Epidermal melanocyte (primary cell): ENCODE data around the gene DDHD1.

Experiments used
- DNase-seq: peaks from one replicate; pipeline ENCODE4 v3.0.0; 2011; ENCODE audit warnings: low spot score; ENCODE audit not compliant: insufficient read length

Gene DDHD1

DNA sequence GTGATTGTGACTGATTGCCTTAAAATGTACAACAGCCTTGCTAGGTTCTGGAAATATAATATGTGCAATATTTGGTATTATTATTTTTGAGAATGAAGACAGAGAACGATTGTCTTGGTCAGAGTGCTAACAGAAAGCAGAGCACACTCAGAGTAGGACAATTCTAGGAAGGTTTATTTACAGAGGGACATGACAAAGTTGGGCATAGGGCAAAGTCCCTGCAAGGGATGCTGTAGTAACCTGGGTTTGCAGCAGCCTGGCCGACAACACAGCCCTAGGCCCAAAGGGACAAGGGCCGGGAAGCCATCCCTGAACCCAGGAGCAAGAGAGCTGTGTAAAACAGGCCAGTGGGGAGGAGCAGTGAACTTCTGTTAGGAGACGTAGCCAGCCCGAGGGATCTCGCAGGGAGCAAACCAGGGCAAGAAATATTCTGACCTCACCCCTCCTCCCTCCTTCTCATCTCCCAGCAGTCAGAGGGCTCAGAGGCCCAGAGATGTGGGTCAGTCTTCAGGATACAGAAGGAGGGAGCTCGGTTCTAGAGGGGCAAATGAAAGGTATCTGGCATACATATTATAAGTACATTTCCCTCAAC is 151.2 kb downstream of the DDHD1 start:
- no peak for DNase-seq

DNA sequence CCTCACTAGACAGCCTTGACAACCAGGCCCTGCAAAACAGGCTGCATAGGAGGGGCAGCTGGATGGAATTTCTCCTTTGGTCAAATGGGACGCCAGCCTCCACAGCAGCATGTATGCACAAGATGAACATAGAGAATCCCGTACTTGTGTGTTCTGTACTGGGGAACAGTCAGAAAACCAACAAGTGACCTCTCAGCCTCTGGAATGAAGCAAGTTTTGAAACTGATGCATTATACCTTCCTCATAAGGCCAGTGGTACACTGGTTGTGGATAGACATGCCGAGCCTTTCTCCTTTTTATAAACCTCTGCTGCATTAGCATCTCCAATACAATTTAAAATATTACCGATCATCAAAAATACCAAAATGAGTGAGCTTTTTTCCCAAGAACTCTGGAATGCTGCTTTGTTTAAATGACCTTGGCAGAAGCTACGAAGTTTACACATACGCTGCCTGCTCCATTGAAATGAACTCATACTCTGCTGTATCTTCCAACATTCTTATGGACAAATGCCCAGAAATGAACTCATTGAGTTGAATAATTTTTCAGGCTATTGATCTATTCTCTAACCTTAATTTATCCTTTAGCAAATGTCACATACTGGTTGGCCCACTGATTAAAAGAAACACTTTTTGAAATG is 154.6 kb downstream of the DDHD1 start:
- DNase-seq = no peak

DNA sequence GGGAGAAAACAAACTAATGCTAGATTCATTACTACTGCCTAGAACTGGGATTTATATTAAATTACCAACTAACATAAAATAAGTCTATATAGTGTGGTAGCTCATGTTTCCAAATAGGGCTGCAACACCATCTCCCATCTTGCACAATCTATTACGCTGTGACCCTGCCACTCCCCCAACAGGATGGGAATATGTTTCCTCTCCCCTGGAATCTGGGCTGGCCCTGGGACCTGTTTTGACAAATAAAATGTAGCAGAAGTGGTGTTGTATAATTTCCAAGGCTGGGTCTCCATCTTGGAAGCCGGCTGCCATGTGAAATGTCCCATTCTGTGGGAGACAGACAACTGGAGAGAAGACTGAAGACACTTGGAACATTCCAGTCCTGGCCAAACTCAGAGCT is 156.6 kb downstream of the DDHD1 start:
- no peak for DNase-seq

DNA sequence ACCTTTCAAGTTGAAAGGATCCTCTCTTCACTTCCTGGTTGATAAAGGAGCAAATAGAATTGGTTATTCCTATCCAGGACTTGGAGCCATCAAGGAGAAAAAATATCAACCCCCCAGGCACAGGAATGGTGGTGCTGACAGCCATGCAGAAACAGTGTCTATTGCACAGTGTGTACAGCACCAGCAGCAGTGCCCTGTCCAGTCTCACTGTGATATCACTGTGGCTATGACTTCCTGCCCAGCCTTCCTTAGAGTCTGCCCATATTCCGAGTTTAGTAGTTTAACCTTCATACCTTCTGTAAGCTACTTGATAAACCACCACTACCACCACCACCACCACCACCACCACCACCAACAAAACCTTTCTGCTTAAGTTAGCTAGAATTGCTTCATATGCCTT is 157.1 kb downstream of the DDHD1 start:
- DNase-seq = no peak

DNA sequence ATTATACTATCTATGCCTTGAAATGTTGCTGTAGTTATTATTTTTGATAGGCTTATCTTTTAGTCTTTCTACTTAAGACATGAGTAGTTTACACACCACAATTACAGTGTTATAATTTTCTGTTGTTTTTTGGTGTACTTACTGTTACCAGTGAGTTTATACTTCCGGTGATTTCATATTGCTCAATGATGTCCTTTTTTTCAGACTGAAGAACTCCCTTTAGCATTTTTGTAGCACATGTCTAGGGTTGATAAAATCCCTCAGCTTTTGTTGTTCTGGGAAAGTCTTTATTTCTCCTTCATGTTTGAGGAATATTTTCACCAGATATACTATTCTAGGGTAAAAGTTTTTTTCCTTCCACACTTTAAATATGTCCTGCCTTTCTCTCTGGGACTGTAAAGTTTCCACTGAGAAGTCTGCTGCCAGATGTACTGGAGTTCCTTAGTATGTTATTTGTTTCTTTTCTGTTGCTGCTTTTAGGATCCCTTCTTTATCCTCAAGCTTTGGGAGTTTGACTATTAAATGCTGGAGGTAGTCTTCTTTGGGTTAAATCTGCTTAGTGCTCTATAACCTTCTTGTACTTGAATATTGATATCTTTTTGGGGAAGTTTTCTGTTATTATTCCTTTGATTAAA is 160.8 kb downstream of the DDHD1 start:
- no peak for DNase-seq

- DNase-seq = no peak
Measured at GRCh38 chr14:52988139-52988538, 165.0 kb downstream of the DDHD1 start.

DNA sequence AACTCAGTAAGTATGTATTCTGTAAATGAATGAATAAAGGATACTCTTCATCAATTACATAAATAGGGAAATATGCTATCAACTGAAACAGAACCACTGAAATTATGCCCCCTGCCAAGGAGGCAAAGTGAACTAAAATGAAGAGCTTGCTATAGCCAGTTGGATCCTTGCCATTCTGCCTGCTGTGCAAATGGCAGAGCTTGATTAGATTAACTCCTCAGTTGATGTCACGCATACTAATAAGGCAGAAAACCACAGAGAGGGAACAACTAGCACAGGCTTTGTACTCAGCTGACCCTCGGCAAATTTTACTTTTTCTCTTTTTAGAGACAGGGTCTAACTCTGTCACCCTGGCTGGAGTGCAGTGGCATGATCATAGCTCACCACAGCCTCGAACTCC is 165.6 kb downstream of the DDHD1 start:
- no peak for DNase-seq

- DNase-seq = no peak
Measured at GRCh38 chr14:52987042-52987441, 166.1 kb downstream of the DDHD1 start.
